CD4-positive, alpha-beta T cell treated with Interleukin-10 for 1 hour (primary cell): ENCODE results near the gene AP5M1.
"Not testable (repeated sequence)": the region's sequence is repeated elsewhere in the genome, so short reads cannot be mapped to it uniquely, and the experiment has no call there.

Source experiments
- DNase-seq: peaks from one replicate; pipeline ENCODE4 v3.0.0-alpha.2; 2020

Gene AP5M1

DNA sequence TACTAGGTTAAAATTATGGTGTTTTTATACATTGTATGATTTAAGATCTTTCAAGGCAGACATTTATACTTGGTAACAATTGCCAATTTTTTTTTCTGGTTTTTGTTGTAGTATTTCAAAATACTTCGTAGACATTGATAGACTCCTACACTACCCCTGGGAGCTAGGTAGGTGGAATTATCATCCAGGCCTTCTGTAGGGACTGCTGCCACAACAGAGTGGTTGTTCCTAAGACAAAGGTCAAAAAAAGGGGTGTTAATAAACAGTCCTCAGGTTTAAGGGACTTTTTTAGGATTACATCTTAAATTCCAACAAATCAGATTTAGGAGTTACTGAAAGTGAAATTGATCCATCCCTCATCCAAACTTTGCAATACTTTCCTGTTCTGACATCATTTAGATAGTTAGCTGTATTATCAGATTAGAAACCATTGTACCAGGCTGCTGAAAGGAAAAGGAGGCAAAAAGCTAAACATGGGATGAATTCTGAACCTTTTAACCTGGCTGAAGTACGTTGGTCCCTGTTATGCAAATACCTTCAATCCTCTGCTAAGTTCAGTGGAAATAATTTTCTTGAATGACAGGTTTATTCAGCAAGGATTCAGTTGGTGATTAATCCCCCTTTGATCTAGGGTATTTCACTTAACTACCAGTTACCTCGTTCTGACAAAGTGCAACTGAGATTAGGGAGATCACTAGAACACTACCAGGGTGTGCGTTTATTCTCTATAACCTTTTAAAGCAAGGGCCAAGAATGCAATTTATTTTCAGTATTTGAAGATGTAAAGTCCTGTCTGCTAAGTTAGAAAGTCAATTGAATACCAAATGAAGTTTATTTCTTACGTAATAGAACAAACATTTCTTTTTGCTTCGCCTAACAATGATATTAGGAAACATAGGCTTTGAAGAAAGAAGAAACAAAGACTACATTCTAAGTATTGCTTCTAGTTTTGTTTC is 23.2 kb downstream of the AP5M1 start:
- no peak for DNase-seq

DNA sequence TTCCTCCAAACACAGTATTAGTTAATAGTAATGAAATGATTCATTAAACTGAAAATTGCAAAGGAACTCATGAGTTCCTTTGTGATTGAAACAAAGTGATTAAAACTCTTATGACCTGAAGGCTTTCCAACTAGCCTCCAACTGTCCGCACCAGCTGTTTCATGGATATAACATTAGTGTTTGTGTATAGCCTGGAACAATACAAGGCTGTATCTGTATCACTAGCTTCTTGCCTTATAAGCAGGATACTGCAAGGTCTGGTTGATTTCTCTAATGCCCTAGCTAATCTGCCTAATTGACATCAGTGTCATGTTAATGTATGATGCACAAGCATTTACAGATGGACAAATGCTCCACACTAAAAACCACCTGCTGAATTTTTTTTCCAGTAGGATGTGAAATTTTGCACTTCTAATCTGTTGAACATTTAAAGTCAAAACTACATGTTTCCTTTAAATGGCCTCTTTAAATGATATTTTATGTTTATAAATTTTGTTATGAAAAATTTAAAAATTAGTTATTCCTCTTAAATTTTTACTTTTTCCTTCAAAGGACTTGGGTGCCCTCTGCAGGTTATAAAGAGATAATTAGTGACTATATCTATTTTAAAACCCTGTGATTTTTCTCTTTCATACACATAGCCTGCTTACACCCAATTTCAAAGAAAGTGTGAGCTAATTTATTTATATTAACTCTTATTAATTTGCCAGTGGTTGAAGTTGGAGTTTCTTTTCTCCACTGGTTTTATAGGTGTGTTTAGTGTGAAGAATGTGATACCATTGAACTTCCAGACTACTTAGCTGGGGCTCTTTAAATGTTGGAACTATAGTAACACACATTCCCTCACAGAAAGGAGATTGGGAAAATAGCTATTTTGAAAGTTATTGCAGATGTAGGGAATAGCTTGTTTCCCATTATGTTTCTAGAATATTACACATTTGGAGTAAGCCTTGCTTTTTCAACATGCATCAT is 25.4 kb downstream of the AP5M1 start:
- DNase-seq: no peak

- DNase-seq: no peak
Observed at GRCh38 chr14:57295239-57295638, 26.5 kb downstream of the AP5M1 start.

GRCh38 chr14:57297852-57298251 is 29.1 kb downstream of the AP5M1 start:
- DNase-seq: no peak

GRCh38 chr14:57299511-57299910 is 30.7 kb downstream of the AP5M1 start:
- DNase-seq: no peak

DNA sequence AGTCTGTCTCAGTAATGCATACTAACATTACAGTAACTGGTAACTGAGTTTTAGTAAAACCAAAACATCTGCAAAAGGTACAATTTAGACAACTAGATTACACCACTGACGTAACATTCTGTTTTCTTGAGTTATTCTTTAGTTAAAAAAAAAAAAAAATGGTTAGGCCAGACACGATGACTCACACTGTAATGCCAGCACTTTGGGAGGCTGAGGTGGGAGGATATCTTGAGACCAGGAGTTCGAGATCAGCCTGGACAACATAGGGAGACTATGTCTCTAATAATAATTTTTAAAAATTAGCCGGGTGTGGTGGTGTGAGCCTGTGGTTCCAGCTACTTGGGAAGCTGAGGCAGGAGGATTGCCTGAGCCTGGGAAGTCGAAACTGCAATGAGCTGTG is 34.1 kb downstream of the AP5M1 start:
- DNase-seq: no peak

GRCh38 chr14:57314396-57315089 is 45.8 kb downstream of the AP5M1 start:
- no peak for DNase-seq

GRCh38 chr14:57317248-57317833 is 48.6 kb downstream of the AP5M1 start:
- peak; percentile 79 for DNase-seq

- no peak for DNase-seq
Observed at GRCh38 chr14:57319636-57320192, 50.9 kb downstream of the AP5M1 start.

- no peak for DNase-seq
Observed at GRCh38 chr14:57323721-57324120, 55.0 kb downstream of the AP5M1 start.

DNA sequence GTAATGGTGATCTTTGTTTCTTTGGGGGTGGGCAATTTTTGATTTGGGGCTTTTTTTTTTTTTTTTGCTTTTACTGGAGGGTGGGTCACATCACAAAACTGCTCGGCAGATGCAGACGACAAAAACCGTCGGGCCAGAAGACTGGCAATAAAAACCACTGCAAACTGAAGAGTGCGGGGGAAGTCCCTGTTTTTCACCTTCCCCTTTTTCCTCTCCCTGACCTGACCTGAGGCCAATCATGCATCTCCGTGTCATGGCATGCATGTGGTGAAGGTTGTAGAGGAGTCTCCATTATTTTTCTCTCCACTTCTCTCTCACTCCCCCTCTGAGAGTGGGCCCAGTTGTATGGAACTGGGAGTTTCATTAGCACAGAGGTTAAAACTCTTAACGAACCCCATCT is 57.5 kb downstream of the AP5M1 start:
- DNase-seq: no peak

GRCh38 chr14:57329833-57330232 is 61.1 kb downstream of the AP5M1 start:
- no peak for DNase-seq

DNA sequence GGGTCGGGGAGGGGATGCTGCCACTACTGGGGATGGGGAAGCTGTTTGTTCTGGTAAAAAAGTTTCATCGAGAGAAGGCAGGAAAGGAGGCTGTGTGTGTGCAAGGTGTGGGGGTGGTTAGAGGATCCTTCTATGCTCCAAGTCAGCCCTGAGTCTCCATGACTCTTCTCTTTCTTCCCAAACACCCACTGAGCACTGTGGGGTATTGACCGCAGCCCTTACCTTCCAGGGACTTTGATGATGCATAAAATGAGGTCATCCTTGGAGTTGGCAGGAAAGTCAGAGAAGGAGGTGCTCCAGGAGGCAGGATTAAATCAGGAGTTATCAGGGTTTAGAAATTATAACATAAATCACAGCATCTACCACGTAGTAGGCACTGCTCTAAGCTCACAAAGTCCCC is 63.7 kb downstream of the AP5M1 start:
- not testable (repeated sequence) for DNase-seq

DNA sequence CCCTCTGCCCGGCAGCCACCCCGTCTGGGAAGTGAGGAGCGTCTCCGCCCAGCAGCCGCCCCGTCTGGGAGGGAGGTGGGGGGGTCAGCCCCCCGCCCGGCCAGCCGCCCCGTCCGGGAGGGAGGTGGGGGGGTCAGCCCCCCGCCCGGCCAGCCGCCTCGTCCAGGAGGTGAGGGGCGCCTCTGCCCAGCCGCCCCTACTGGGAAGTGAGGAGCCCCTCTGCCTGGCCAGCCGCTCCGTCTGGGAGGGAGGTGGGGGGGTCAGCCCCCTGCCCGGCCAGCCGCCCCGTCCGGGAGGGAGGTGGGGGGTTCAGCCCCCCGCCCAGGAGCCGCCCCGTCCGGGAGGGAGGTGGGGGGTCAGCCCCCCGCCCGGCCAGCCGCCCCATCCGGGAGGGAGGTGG is 65.0 kb downstream of the AP5M1 start:
- not testable (repeated sequence) for DNase-seq

GRCh38 chr14:57343545-57344297 is 75.0 kb downstream of the AP5M1 start:
- not testable (repeated sequence) for DNase-seq

DNA sequence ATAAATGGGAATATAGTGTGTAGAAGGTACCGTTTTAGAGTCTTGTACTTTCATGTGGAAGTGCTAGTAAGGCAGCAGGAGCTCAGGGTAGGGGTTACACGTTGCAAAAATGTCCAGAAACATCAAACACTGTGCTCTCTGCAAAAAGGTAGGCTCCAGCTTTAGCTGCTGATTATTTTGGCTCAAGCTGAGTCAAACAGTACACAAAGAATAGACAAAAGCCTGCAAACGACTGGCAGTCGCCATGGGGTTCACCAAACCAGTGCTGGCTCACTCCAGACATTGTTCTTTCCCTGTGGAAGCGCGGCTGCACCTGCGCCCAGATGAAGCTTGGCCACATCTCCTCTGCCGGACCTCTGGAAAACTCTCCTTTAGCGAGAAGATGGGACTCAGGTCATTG is 76.3 kb downstream of the AP5M1 start:
- no peak for DNase-seq

DNA sequence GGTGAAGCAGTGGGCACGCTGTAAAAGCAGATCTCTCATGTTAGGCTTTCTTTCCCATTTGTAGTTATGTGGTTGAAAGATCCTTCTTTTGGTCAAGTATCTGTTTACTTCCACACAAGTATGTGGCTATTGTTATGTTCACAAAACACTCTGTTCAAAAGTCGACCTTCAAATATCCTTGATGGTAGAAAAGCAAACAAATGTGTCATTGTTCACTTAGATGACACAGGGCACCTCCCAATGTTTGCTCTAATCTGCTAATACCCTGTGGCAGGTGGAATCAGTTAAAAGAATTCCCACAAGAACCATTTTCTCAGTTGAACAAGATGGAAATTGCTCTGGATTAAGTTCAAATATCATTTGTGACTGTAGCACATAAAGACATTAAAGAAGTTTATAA is 78.0 kb downstream of the AP5M1 start:
- DNase-seq: no peak
